H9 (cell line): ENCODE data around the gene KCNJ15. TPM values are rescaled to one million over a fixed set of nuclear protein-coding genes. Genes with fewer than 3 reads are reported as not detected.

Experiments used
- DNase-seq: peaks from one replicate; pipeline ENCODE4 v3.0.0-alpha.2; 2017
- H2AFZ ChIP-seq: one replicate; pipeline ENCODE4 v1.6.1; 2013; ENCODE audit warnings: mild to moderate bottlenecking, low read length, control low read depth, moderate library complexity
- H2AK5ac ChIP-seq: 2 replicates; pipeline ENCODE4 v1.6.1; 2013; ENCODE audit warnings: low read length, control low read depth, mixed read lengths; ENCODE audit not compliant: insufficient read length
- H2BK120ac ChIP-seq: one replicate; pipeline ENCODE4 v1.6.1; 2013; ENCODE audit warnings: low read depth, mild to moderate bottlenecking, low read length, control low read depth, inconsistent platforms; ENCODE audit not compliant: poor library complexity, severe bottlenecking
- H2BK12ac ChIP-seq: 2 replicates; pipeline ENCODE4 v1.6.1; 2013; ENCODE audit warnings: low read length, control low read depth, mixed read lengths, low read depth; ENCODE audit not compliant: insufficient read length
- H2BK15ac ChIP-seq: 2 replicates; pipeline ENCODE4 v1.6.1; 2013; ENCODE audit warnings: low read depth, low read length, control low read depth
- H2BK20ac ChIP-seq: one replicate; pipeline ENCODE4 v1.6.1; 2013; ENCODE audit warnings: low read depth, mild to moderate bottlenecking, low read length, control low read depth, inconsistent platforms; ENCODE audit not compliant: poor library complexity, severe bottlenecking
- H2BK5ac ChIP-seq: 2 replicates; pipeline ENCODE4 v1.6.1; 2013; ENCODE audit warnings: low read length, control low read depth, mixed read lengths; ENCODE audit not compliant: insufficient read length
- H3K14ac ChIP-seq: 2 replicates; pipeline ENCODE4 v1.6.1; 2013; ENCODE audit warnings: low read length, control low read depth; ENCODE audit not compliant: insufficient read depth
- H3K18ac ChIP-seq: 2 replicates; pipeline ENCODE4 v1.6.1; 2013; ENCODE audit warnings: low read depth, mild to moderate bottlenecking, mixed read lengths, low read length, control low read depth; ENCODE audit not compliant: insufficient read length
- H3K23ac ChIP-seq: 2 replicates; pipeline ENCODE4 v1.6.1; 2013; ENCODE audit warnings: low read length, control low read depth, mixed read lengths, low read depth; ENCODE audit not compliant: insufficient read length
- H3K23me2 ChIP-seq: 2 replicates; pipeline ENCODE4 v1.6.1; 2013; ENCODE audit warnings: low read depth, mild to moderate bottlenecking, mixed read lengths, low read length, control low read depth; ENCODE audit not compliant: insufficient read length, poor library complexity, severe bottlenecking
- H3K27ac ChIP-seq: 2 replicates; pipeline ENCODE4 v1.5.1; 2013; ENCODE audit warnings: low read length, control low read depth, mixed read lengths, low read depth; ENCODE audit not compliant: insufficient read length
- H3K27me3 ChIP-seq: 2 replicates; pipeline ENCODE4 v1.6.1; 2013; ENCODE audit warnings: low read length, control low read depth, inconsistent platforms; ENCODE audit not compliant: insufficient read depth
- H3K4ac ChIP-seq: 2 replicates; pipeline ENCODE4 v1.6.1; 2013; ENCODE audit warnings: low read depth, mild to moderate bottlenecking, control low read depth, inconsistent platforms, low read length, moderate library complexity
- H3K4me1 ChIP-seq: 2 replicates; pipeline ENCODE4 v1.6.1; 2013; ENCODE audit warnings: low read length, control low read depth, inconsistent platforms; ENCODE audit not compliant: insufficient read depth
- H3K4me2 ChIP-seq: 2 replicates; pipeline ENCODE4 v1.6.1; 2013; ENCODE audit warnings: low read length, control low read depth, mixed read lengths; ENCODE audit not compliant: insufficient read length, insufficient read depth
- H3K56ac ChIP-seq: 2 replicates; pipeline ENCODE4 v1.6.1; 2013; ENCODE audit warnings: low read depth, mild to moderate bottlenecking, mixed read lengths, low read length, control low read depth; ENCODE audit not compliant: insufficient read length
- H3K79me1 ChIP-seq: 2 replicates; pipeline ENCODE4 v1.6.1; 2013; ENCODE audit warnings: low read depth, mild to moderate bottlenecking, moderate library complexity, low read length, control low read depth, inconsistent platforms; ENCODE audit not compliant: insufficient read depth, poor library complexity, severe bottlenecking
- H3K79me2 ChIP-seq: 2 replicates; pipeline ENCODE4 v1.6.1; 2013; ENCODE audit warnings: low read length, control low read depth, inconsistent platforms; ENCODE audit not compliant: insufficient read depth
- H3K9ac ChIP-seq: 2 replicates; pipeline ENCODE4 v1.6.1; 2013; ENCODE audit warnings: low read length, control low read depth, mixed read lengths; ENCODE audit not compliant: insufficient read length; ENCODE audit errors: extremely low read depth
- H3K9me3 ChIP-seq: one replicate; pipeline ENCODE4 v1.6.1; 2013; ENCODE audit warnings: low read depth, low read length, inconsistent platforms; ENCODE audit not compliant: control insufficient read depth
- H3T11ph ChIP-seq: one replicate; pipeline ENCODE4 v1.6.1; 2013; ENCODE audit warnings: mild to moderate bottlenecking, low read length, control low read depth, inconsistent platforms
- H4K20me1 ChIP-seq: one replicate; pipeline ENCODE4 v1.6.1; 2013; ENCODE audit not compliant: control insufficient read depth, insufficient read length, insufficient read depth
- H4K5ac ChIP-seq: 2 replicates; pipeline ENCODE4 v1.6.1; 2013; ENCODE audit warnings: low read depth, mild to moderate bottlenecking, mixed read lengths, low read length, control low read depth; ENCODE audit not compliant: insufficient read length
- H4K8ac ChIP-seq: replicated peaks from 2 replicates; pipeline ENCODE4 v1.6.1; 2013; ENCODE audit warnings: low read length, control low read depth, mixed read lengths, low read depth; ENCODE audit not compliant: insufficient read length
- H4K91ac ChIP-seq: 2 replicates; pipeline ENCODE4 v1.6.1; 2013; ENCODE audit warnings: low read depth, mild to moderate bottlenecking, moderate library complexity, mixed read lengths, low read length, control low read depth; ENCODE audit not compliant: insufficient read length
- H3K27ac Mint-ChIP-seq, 3 experiments: 2 replicates in 2 of 3; 3 replicates in 1 of 3; pipeline ENCODE4 v1.8.0; 2020 to 2021; ENCODE audit warnings: mixed read lengths in 3 of 3, mild to moderate bottlenecking in 1 of 3, moderate library complexity in 1 of 3
- H3K27me3 Mint-ChIP-seq: 2 replicates; pipeline ENCODE4 v1.8.0; 2021; ENCODE audit warnings: low read depth, mild to moderate bottlenecking, moderate library complexity, mixed read lengths
- H3K36me3 Mint-ChIP-seq, 3 experiments: 2 replicates in 2 of 3; 3 replicates in 1 of 3; pipeline ENCODE4 v1.8.0; 2020 to 2021; ENCODE audit warnings: low read depth in 3 of 3, mixed read lengths in 3 of 3; ENCODE audit not compliant: insufficient read depth in 1 of 3
- H3K4me1 Mint-ChIP-seq, 2 experiments: 2 replicates each; pipeline ENCODE4 v1.8.0; 2020; ENCODE audit warnings: mixed read lengths in 2 of 2
- H3K4me3 Mint-ChIP-seq, 2 experiments: 2 replicates in 1 of 2; 3 replicates in 1 of 2; pipeline ENCODE4 v1.8.0; 2020 to 2021; ENCODE audit warnings: mild to moderate bottlenecking in 2 of 2, mixed read lengths in 2 of 2, moderate library complexity in 1 of 2
- H3K9me3 Mint-ChIP-seq, 2 experiments: 2 replicates in 1 of 2; 3 replicates in 1 of 2; pipeline ENCODE4 v1.8.0; 2020; ENCODE audit warnings: mild to moderate bottlenecking in 2 of 2, mixed read lengths in 2 of 2, moderate library complexity in 1 of 2
- CTCF ChIP-seq: fragments of 200-600 bp; sonication (generic); conservative IDR thresholded peaks from 3 replicates; pipeline ENCODE4 v1.8.0; 2021; ENCODE audit warnings: antibody characterized with exemption, mild to moderate bottlenecking
- WGBS: extraction: QIAGEN DNeasy Blood & Tissue Kit; methylation state at CpG from one replicate; pipeline ENCODE4 v1.1.7; 2013; ENCODE audit warnings: missing lambda C conversion rate, low lambda C conversion rate, mixed read lengths; ENCODE audit not compliant: insufficient read length; ENCODE audit errors: extremely low coverage; 5-methylcytosine and 5-hydroxymethylcytosine counted together
- total RNA-seq: library from RNA; stranded (reverse); gene quantifications from 2 replicates; pipeline ENCODE4 v1.2.1, GENCODE V29; 2021

The KCNJ15 gene
- total RNA-seq, 1 experiment from 2014 or later: not detected

GRCh38 chr21:38300141-38300578 is 43.4 kb downstream of the KCNJ15 start:
- no peak overlapping the region for H3K4me3 Mint-ChIP-seq
- H3K27ac ChIP-seq: no peak overlapping the region
- no peak for DNase-seq
- TF ChIP-seq CTCF: no peak
- peaks cover 20 to 24% of the 10 kb centered on the region in 2 experiments for H3K4me1 Mint-ChIP-seq
- H2BK5ac ChIP-seq: no peak overlapping the region
- H3K27me3 ChIP-seq: no peaks in the 10 kb centered on the region
- H3K79me1 ChIP-seq: no peaks in the 10 kb centered on the region
- no peaks in the 10 kb centered on the region for H3K23me2 ChIP-seq
- H3K56ac ChIP-seq: no peak overlapping the region
- no peaks in the 10 kb centered on the region for H3K9me3 Mint-ChIP-seq
- H3K9me3 ChIP-seq: no peaks in the 10 kb centered on the region
- no peak overlapping the region for H2AFZ ChIP-seq
- no peak overlapping the region for H3K18ac ChIP-seq
- no peak overlapping the region for H2BK12ac ChIP-seq
- H4K91ac ChIP-seq: no peak overlapping the region
- no peaks in the 10 kb centered on the region; the same call in none of the 2 replicates for H3K27me3 Mint-ChIP-seq
- no peak overlapping the region for H3K9ac ChIP-seq
- H4K20me1 ChIP-seq: no peaks in the 10 kb centered on the region
- no peaks in the 10 kb centered on the region for H3K79me2 ChIP-seq
- H3K4me2 ChIP-seq: no peak overlapping the region
- no CpG with 5 or more reads among the region's 7 CpGs for WGBS
- no peak overlapping the region for H2BK20ac ChIP-seq
- H3K36me3 Mint-ChIP-seq: peaks cover 0 to 2% (median 0%) of the 10 kb centered on the region in 3 experiments; a peak in 1 of 7 replicates
- no peak overlapping the region for H3K23ac ChIP-seq
- no peak overlapping the region for H2BK120ac ChIP-seq
- H3K4me1 ChIP-seq: peaks cover 3% of the 10 kb centered on the region; the same call in 1 of the 2 replicates
- H4K8ac ChIP-seq: no peak overlapping the region
- H3K27ac Mint-ChIP-seq: no peak overlapping the region
- no peak overlapping the region for H4K5ac ChIP-seq
- no peak overlapping the region for H2AK5ac ChIP-seq
- H3K14ac ChIP-seq: no peak overlapping the region
- no peak overlapping the region for H2BK15ac ChIP-seq
- no peak overlapping the region for H3K4ac ChIP-seq
- no peak overlapping the region for H3T11ph ChIP-seq
